OCI-LY7 (cell line): ENCODE data around the gene ZFR. TPM values are rescaled to one million over a fixed set of nuclear protein-coding genes. Genes with fewer than 3 reads are reported as not detected.

Experiments used
- BruUV-seq: library from RNA; stranded (reverse); fragments of 400-500 nt; replicated peaks from 2 replicates; lab custom pipeline; 2021; lab: Mats Ljungman, UMichigan
- CTCF ChIA-PET: fragments of 300-600 bp; sonication (Branson Sonifier 250); formaldehyde crosslinking; loops from one replicate; lab custom pipeline; 2022; ENCODE audit warnings: antibody characterized with exemption; ENCODE audit not compliant: unreplicated experiment; lab: Charles Lee
- POLR2A ChIA-PET: fragments of 300-600 bp; sonication (Branson Sonifier 250); formaldehyde crosslinking; loops from one replicate; lab custom pipeline; 2022; ENCODE audit warnings: antibody characterized with exemption; lab: Charles Lee
- DNase-seq: peaks from one replicate; pipeline ENCODE4 v3.0.0-alpha.2; 2015; ENCODE audit warnings: low spot score
- H2AFZ ChIP-seq: fragments of 200-600 bp; sonication (generic), shearing (Covaris generic); 2 replicates; pipeline ENCODE4 v1.6.1; 2014; ENCODE audit warnings: mild to moderate bottlenecking, antibody characterized with exemption, low read length, moderate library complexity
- H3K27ac ChIP-seq: fragments of 200-600 bp; sonication (generic); 2 replicates; pipeline ENCODE4 v1.5.1; 2014; ENCODE audit warnings: mixed run types, low read depth, mild to moderate bottlenecking, moderate library complexity, low read length, inconsistent platforms; ENCODE audit not compliant: poor library complexity, severe bottlenecking
- H3K36me3 ChIP-seq: fragments of 200-600 bp; sonication (generic); 2 replicates; pipeline ENCODE4 v1.6.1; 2014; ENCODE audit warnings: mild to moderate bottlenecking, antibody characterized with exemption, low read length, moderate library complexity, mixed read lengths; ENCODE audit not compliant: insufficient read depth
- H3K4me1 ChIP-seq: fragments of 200-600 bp; sonication (generic); 2 replicates; pipeline ENCODE4 v1.5.1; 2014; ENCODE audit warnings: mild to moderate bottlenecking, low read length; ENCODE audit not compliant: insufficient read depth, poor library complexity, severe bottlenecking
- H3K4me2 ChIP-seq: fragments of 200-600 bp; sonication (generic); 2 replicates; pipeline ENCODE4 v1.6.1; 2014; ENCODE audit warnings: mild to moderate bottlenecking, low read length
- H3K4me3 ChIP-seq: fragments of 200-600 bp; sonication (generic); 2 replicates; pipeline ENCODE4 v1.5.1; 2014; ENCODE audit warnings: mild to moderate bottlenecking, low read depth, low read length; ENCODE audit not compliant: poor library complexity, severe bottlenecking
- H3K79me2 ChIP-seq: fragments of 200-600 bp; sonication (generic); 2 replicates; pipeline ENCODE4 v1.6.1; 2016; ENCODE audit warnings: low read depth, mild to moderate bottlenecking, low read length, moderate library complexity, mixed read lengths; ENCODE audit not compliant: insufficient read depth
- H3K9me2 ChIP-seq: fragments of 200-600 bp; sonication (generic); 2 replicates; pipeline ENCODE4 v1.6.1; 2016; ENCODE audit warnings: mild to moderate bottlenecking, low read length, mixed read lengths; ENCODE audit not compliant: insufficient read depth
- H3K9me3 ChIP-seq: fragments of 200-600 bp; sonication (generic); 2 replicates; pipeline ENCODE4 v1.6.1; 2014; ENCODE audit warnings: mild to moderate bottlenecking, mixed run types, low read length, mixed read lengths
- H4K20me1 ChIP-seq: fragments of 200-600 bp; sonication (generic); 2 replicates; pipeline ENCODE4 v1.6.1; 2014; ENCODE audit warnings: mild to moderate bottlenecking, antibody characterized with exemption, low read length, moderate library complexity, mixed read lengths; ENCODE audit not compliant: insufficient read depth
- CTCF ChIP-seq: fragments of 200-600 bp; sonication (generic); conservative IDR thresholded peaks from 2 replicates; pipeline ENCODE4 v1.5.1; 2014; ENCODE audit warnings: mild to moderate bottlenecking, antibody characterized with exemption, low read length, moderate library complexity, mixed read lengths
- EZH2phosphoT487 ChIP-seq: fragments of 200-600 bp; sonication (generic); IDR thresholded peaks from 2 replicates; pipeline ENCODE4 v1.6.1; 2018; ENCODE audit warnings: low read depth, borderline replicate concordance, mild to moderate bottlenecking, mixed run types, antibody characterized with exemption, low read length, moderate library complexity, mixed read lengths
- intact Hi-C: fragments of 100-400 bp; cut with micrococcal nuclease; formaldehyde crosslinking; loops from one replicate; pipeline ENCODE4 v1.10.0; 2022; ENCODE audit not compliant: unreplicated experiment
- total RNA-seq, 2 experiments: library from RNA; depleted of rRNA in 1 of 2; stranded (reverse); fragments of >200 nt in 1 of 2; shearing (Covaris generic) in 1 of 2; gene quantifications; 2 replicates each; pipeline ENCODE4 v1.2.3, GENCODE V29; 2014 to 2022

ZFR gene
- total RNA-seq, 2 experiments from 2014 or later = 54.8 to 63.4 TPM

GRCh38 chr5:32387841-32388240 is 56.7 kb downstream of the ZFR start:
- TF ChIP-seq EZH2phosphoT487 (no peak), CTCF (no peak)
- H3K36me3 ChIP-seq = peaks cover 100% of the 10 kb centered on the region
- ChIA-PET POLR2A (interaction anchor here (0.5 to 1.4 kb wide), 7 partner anchors 9 to 944 kb away, joined by 3 to 5 read pairs (median 3); no protein-coding TSS in a partner anchor), CTCF (no interaction called here)
- no peaks in the 10 kb centered on the region for H3K9me2 ChIP-seq
- H2AFZ ChIP-seq = no peak overlapping the region
- H4K20me1 ChIP-seq = no peaks in the 10 kb centered on the region
- intact Hi-C loops = no loop called here
- no peak for DNase-seq
- H3K27ac ChIP-seq = no peak overlapping the region
- no TSS peak for BruUV-seq
- no peak overlapping the region for H3K4me3 ChIP-seq
- no peaks in the 10 kb centered on the region for H3K9me3 ChIP-seq
- no peaks in the 10 kb centered on the region for H3K4me1 ChIP-seq
- H3K4me2 ChIP-seq = no peak overlapping the region
- H3K79me2 ChIP-seq = no peaks in the 10 kb centered on the region

DNA sequence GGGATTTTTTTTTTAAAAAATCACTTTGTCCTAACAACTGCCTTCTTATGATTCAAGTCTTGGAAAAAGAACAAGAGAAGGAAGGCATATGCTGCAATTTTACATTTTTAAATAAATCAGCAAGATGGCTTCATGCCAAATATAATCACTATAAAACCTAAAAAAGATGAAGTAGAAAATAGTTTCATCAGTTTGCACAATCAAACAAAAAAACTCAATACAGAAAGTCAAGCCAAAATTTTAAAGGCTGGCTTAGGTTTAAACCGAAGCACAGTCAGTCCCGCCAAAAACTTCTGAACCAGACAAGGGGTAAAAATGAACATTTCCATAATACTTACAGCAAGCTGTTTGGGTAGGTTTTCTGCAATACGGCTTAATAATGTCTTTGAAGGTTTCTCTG is 57.3 kb downstream of the ZFR start:
- H3K4me2 ChIP-seq = no peak overlapping the region
- H3K9me3 ChIP-seq = no peaks in the 10 kb centered on the region
- H2AFZ ChIP-seq = no peak overlapping the region
- POLR2A ChIA-PET = interaction anchor here (0.5 to 1.4 kb wide), 6 partner anchors 8 to 251 kb away, joined by 3 to 5 read pairs (median 4); no protein-coding TSS in a partner anchor
- no peaks in the 10 kb centered on the region for H3K9me2 ChIP-seq
- no peak overlapping the region for H3K4me3 ChIP-seq
- H3K36me3 ChIP-seq = peaks cover 100% of the 10 kb centered on the region
- intact Hi-C loops = no loop called here
- BruUV-seq = no TSS peak
- H3K79me2 ChIP-seq = no peaks in the 10 kb centered on the region
- no peaks in the 10 kb centered on the region for H3K4me1 ChIP-seq
- CTCF ChIA-PET = no interaction called here
- no peaks in the 10 kb centered on the region for H4K20me1 ChIP-seq
- H3K27ac ChIP-seq = no peak overlapping the region
- no peak for DNase-seq
- TF ChIP-seq EZH2phosphoT487 = no peak
- no peak for TF ChIP-seq CTCF

DNA sequence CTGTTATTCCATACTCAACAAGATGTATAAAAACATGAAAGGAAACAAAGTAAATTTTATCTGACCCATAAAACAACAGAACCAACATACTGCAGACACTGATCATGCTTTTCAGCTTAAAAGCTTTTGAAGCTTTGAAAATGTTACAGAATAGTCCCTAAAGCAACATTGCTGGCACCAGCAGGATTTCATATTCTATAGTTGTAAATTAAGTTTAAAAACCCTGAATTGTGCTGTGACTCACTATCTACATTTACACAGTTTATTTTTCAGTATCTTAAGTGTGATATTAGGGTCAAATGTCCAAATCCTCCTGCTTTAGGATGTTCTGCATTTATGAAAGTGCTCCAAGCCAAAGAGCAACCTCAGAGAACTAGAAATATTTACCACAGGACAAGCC is 59.9 kb downstream of the ZFR start:
- BruUV-seq = no TSS peak
- Histone ChIP-seq H3K4me2 (no peak overlapping the region), H3K79me2 (no peaks in the 10 kb centered on the region), H3K36me3 (peaks cover 98% of the 10 kb centered on the region), H3K4me3 (no peak overlapping the region), H2AFZ (no peak overlapping the region), H3K4me1 (no peaks in the 10 kb centered on the region), H4K20me1 (no peaks in the 10 kb centered on the region), H3K9me3 (no peaks in the 10 kb centered on the region), H3K9me2 (no peaks in the 10 kb centered on the region), H3K27ac (no peak overlapping the region)
- ChIA-PET POLR2A (no interaction called here), CTCF (no interaction called here)
- intact Hi-C loops = no loop called here
- TF ChIP-seq EZH2phosphoT487 = no peak
- no peak for DNase-seq
